Loucy (cell line): ENCODE data around the gene F11R.

Source experiments
- EZH2phosphoT487 ChIP-seq: fragments of 200-600 bp; IDR thresholded peaks from 2 replicates; pipeline ENCODE4 v1.6.1; 2018; ENCODE audit warnings: antibody characterized with exemption, mild to moderate bottlenecking, moderate library complexity, borderline replicate concordance
- TF ChIP-seq, protein P1 (sequence below): fragments of 200-600 bp; sonication (generic); conservative IDR thresholded peaks from 2 replicates; pipeline ENCODE4 v1.5.1; 2014; ENCODE audit warnings: mild to moderate bottlenecking, antibody characterized with exemption, low read length

DNA sequence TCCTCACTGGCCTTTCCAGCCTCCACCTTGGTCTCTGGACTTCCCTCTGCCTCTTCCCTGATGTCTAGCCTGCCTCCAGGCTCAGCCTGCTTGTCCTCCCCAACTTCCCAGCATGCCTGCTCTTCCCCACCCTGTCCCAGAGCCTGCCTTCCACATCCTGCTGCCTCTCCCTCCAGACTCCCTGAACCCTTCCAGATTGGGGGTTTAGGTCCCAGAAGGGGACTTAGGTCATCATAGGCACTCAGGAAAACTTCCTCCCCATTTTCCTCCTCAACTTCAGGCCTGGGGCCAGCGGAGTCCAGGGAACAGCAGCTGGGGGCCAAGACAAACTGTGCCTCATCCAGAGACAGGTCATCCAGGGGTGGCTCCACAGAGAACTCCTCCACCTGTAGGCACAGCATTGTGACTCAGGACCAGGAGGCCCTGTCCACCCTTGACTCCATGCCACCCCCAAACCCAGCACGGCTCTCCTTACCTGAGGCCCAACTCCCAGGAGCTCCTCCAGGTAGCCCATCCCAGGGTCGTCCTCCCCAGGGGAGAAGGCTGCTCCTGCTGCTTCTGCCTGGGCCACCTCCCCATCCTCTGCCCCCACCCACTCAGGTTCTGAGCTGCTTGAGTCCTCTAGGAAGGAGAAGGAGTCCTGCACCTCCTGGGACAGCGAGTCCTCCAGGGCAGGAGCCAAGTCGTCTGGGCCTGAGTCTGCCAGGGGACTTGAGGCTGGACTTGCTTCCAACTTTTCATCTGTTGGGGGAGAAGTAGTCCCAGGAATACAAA lies 28.2 kb upstream of the F11R start:
- TF ChIP-seq, protein P1, sequence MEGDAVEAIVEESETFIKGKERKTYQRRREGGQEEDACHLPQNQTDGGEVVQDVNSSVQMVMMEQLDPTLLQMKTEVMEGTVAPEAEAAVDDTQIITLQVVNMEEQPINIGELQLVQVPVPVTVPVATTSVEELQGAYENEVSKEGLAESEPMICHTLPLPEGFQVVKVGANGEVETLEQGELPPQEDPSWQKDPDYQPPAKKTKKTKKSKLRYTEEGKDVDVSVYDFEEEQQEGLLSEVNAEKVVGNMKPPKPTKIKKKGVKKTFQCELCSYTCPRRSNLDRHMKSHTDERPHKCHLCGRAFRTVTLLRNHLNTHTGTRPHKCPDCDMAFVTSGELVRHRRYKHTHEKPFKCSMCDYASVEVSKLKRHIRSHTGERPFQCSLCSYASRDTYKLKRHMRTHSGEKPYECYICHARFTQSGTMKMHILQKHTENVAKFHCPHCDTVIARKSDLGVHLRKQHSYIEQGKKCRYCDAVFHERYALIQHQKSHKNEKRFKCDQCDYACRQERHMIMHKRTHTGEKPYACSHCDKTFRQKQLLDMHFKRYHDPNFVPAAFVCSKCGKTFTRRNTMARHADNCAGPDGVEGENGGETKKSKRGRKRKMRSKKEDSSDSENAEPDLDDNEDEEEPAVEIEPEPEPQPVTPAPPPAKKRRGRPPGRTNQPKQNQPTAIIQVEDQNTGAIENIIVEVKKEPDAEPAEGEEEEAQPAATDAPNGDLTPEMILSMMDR = no peak
- TF ChIP-seq EZH2phosphoT487 = no peak
